ENCODE data around the gene FRZB.

DNA sequence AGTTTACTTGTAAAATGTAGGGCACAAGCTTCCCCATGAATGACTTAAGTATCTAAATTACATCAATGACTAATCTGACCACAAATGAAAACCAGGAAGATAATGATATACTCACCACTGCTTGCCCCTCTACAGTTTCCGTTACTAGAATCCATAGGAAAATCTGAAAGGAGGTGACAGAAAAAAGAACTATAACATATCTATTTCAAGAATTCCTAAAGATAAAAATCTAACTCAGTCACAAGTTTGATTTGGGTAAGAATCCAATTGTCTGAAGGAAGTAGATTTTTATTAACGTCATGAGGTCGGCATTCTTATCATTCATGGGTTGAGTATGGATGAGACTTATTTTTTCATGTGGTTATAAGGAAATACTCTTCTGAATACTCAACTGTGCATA is 7.8 kb downstream of the FRZB start:
- TF ChIP-seq, protein P1, sequence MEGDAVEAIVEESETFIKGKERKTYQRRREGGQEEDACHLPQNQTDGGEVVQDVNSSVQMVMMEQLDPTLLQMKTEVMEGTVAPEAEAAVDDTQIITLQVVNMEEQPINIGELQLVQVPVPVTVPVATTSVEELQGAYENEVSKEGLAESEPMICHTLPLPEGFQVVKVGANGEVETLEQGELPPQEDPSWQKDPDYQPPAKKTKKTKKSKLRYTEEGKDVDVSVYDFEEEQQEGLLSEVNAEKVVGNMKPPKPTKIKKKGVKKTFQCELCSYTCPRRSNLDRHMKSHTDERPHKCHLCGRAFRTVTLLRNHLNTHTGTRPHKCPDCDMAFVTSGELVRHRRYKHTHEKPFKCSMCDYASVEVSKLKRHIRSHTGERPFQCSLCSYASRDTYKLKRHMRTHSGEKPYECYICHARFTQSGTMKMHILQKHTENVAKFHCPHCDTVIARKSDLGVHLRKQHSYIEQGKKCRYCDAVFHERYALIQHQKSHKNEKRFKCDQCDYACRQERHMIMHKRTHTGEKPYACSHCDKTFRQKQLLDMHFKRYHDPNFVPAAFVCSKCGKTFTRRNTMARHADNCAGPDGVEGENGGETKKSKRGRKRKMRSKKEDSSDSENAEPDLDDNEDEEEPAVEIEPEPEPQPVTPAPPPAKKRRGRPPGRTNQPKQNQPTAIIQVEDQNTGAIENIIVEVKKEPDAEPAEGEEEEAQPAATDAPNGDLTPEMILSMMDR (conservative IDR thresholded peaks at IDR 0.05; ENCODE audit: low read depth, low read length) = no peak
- no peak for TF ChIP-seq EZH2 (IDR thresholded peaks at IDR 0.05; ENCODE audit: borderline replicate concordance, low read depth, low read length, poor library complexity, severe bottlenecking)
